OCI-LY1 (cell line): ENCODE results near the gene PILRA.
A peak's percentile ranks its signal among the peaks of the same experiment; 100 is the strongest.

ENCODE experiments used
- H2AFZ ChIP-seq: fragments of 200-600 bp; sonication (generic), shearing (Covaris generic); 2 replicates; pipeline ENCODE4 v1.6.0; 2014; ENCODE audit warnings: antibody characterized with exemption, mild to moderate bottlenecking, low read length
- H3F3A ChIP-seq: fragments of 200-600 bp; sonication (generic), shearing (Covaris generic); 2 replicates; pipeline ENCODE4 v1.6.0; 2014; ENCODE audit warnings: mild to moderate bottlenecking, antibody characterized with exemption, low read length, moderate library complexity; ENCODE audit not compliant: insufficient read depth
- H3K27ac ChIP-seq: fragments of 200-600 bp; sonication (generic); 2 replicates; pipeline ENCODE4 v1.5.1; 2014; ENCODE audit warnings: low read length, mixed run types, mild to moderate bottlenecking, low read depth; ENCODE audit not compliant: poor library complexity, severe bottlenecking
- H3K27me3 ChIP-seq: fragments of 200-600 bp; sonication (generic); 2 replicates; pipeline ENCODE4 v1.6.0; 2014; ENCODE audit warnings: antibody characterized with exemption, mild to moderate bottlenecking, low read length, moderate library complexity; ENCODE audit not compliant: insufficient read depth
- H3K36me3 ChIP-seq: fragments of 200-600 bp; sonication (generic); 2 replicates; pipeline ENCODE4 v1.6.1; 2014; ENCODE audit warnings: mild to moderate bottlenecking, antibody characterized with exemption, low read length, moderate library complexity, mixed read lengths; ENCODE audit not compliant: insufficient read depth
- H3K4me1 ChIP-seq: fragments of 200-600 bp; sonication (generic); 2 replicates; pipeline ENCODE4 v1.5.1; 2014; ENCODE audit warnings: mild to moderate bottlenecking, low read length, moderate library complexity; ENCODE audit not compliant: insufficient read depth, severe bottlenecking
- H3K4me2 ChIP-seq: fragments of 200-600 bp; sonication (generic), shearing (Covaris generic); 2 replicates; pipeline ENCODE4 v1.6.1; 2014; ENCODE audit warnings: low read length
- H3K4me3 ChIP-seq: fragments of 200-600 bp; sonication (generic); 2 replicates; pipeline ENCODE4 v1.5.1; 2014; ENCODE audit warnings: low read length, low read depth, mild to moderate bottlenecking, mixed read lengths; ENCODE audit not compliant: poor library complexity, severe bottlenecking
- H3K79me2 ChIP-seq: fragments of 200-600 bp; shearing (Covaris generic); 2 replicates; pipeline ENCODE4 v1.6.1; 2016; ENCODE audit warnings: mixed run types, low read length, mixed read lengths; ENCODE audit not compliant: insufficient read depth
- H3K9ac ChIP-seq: fragments of 200-600 bp; sonication (generic), shearing (Covaris generic); 2 replicates; pipeline ENCODE4 v1.6.1; 2014; ENCODE audit warnings: mild to moderate bottlenecking, low read length, mixed read lengths
- H3K9me2 ChIP-seq: fragments of 200-600 bp; sonication (generic), shearing (Covaris generic); 2 replicates; pipeline ENCODE4 v1.6.1; 2014; ENCODE audit warnings: low read depth, mild to moderate bottlenecking, low read length, mixed read lengths
- H3K9me3 ChIP-seq: fragments of 200-600 bp; shearing (Covaris generic); 2 replicates; pipeline ENCODE4 v1.6.1; 2014; ENCODE audit warnings: low read length, mixed read lengths
- H4K20me1 ChIP-seq: fragments of 200-600 bp; sonication (generic), shearing (Covaris generic); 2 replicates; pipeline ENCODE4 v1.6.0; 2016; ENCODE audit warnings: mild to moderate bottlenecking, low read length; ENCODE audit not compliant: insufficient read depth
- CTCF ChIP-seq: fragments of 200-600 bp; sonication (generic), shearing (Covaris generic); IDR thresholded peaks from 2 replicates; pipeline ENCODE4 v1.5.1; 2017; ENCODE audit warnings: mild to moderate bottlenecking, antibody characterized with exemption, low read length, moderate library complexity, mixed read lengths
- EZH2 ChIP-seq: fragments of 200-600 bp; sonication (generic), shearing (Covaris generic); IDR thresholded peaks from 2 replicates; pipeline ENCODE4 v1.8.0; 2017; ENCODE audit warnings: borderline replicate concordance, mixed run types, mild to moderate bottlenecking, antibody characterized with exemption, low read length, moderate library complexity, mixed read lengths

PILRA gene

DNA sequence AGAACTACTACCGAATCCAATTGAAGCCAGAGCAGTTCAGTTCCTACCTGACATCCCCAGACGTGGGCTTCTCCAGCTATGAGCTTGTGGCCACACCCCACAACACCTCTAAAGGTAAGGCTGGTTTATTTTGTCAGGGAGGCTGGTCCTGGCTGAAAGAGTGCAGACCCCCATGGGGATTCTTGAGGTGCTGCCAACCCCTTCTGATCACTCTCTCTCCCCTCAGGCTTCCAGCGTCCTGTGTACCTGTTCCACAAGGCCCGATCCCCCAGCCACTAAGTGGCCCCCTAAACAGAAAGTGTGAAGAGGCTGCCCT, 59.9 kb downstream of the PILRA start:
- no peak overlapping the region; the same call in 1 of the 2 replicates for H3K9ac ChIP-seq
- no peaks in the 10 kb centered on the region for H3K9me2 ChIP-seq
- no peak overlapping the region; the same call in 1 of the 2 replicates for H3K4me2 ChIP-seq
- TF ChIP-seq CTCF, result no peak
- no peak for TF ChIP-seq EZH2
- peaks cover 52% of the 10 kb centered on the region for H3K36me3 ChIP-seq
- H3K4me1 ChIP-seq, result peaks cover 61% of the 10 kb centered on the region
- peaks cover 6% of the 10 kb centered on the region; the same call in 1 of the 2 replicates for H3K79me2 ChIP-seq
- H3K9me3 ChIP-seq, result no peaks in the 10 kb centered on the region
- H3K27me3 ChIP-seq, result no peaks in the 10 kb centered on the region
- peak overlapping the region; percentile 92 for H3K27ac ChIP-seq
- H3K4me3 ChIP-seq, result no peak overlapping the region
- 0 out of 2 replicates have a peak, but pooled peaks cover 9% of the 10 kb centered on the region for H3F3A ChIP-seq
- H4K20me1 ChIP-seq, result no peaks in the 10 kb centered on the region
- no peak overlapping the region for H2AFZ ChIP-seq

DNA sequence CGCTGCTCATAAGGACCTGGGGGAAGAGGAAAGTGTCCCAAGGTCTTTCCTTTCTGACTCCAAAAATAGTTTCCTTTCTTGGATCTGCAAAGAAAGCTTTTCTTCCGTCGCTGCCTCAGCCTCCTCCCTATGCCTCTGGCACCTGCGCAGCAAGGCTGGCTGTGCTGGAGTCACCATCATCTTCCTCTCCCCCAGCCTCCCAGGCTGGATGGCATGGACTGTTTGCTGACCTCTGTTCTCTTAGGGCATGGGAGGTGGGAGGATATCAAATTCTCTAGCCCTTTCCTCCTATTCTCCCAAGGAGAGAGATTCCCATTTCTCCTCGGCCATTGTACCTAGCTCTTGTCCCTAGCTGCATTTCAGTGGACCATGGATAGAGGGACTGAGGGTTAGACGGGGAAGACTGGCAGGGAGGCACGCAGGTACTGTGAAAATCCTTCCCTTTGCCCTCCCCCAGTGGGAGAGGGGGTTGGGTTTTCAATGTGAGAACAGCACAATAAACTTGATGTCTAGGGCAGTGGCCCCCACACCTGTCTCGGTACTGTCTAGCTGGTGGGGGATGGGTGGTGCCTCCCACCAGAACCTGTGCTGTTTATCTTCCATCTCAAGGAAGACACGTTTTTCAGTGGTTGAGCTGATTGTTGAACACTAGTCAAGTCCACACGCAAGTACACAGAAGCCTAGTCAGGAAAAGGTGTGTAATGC, 60.5 kb downstream of the PILRA start:
- Histone ChIP-seq H3K27me3 (no peaks in the 10 kb centered on the region), H3K9me3 (no peaks in the 10 kb centered on the region), H3K9ac (peak overlapping the region; percentile 13; the same call in 1 of the 2 replicates), H3K79me2 (peaks cover 6% of the 10 kb centered on the region; the same call in 1 of the 2 replicates), H4K20me1 (no peaks in the 10 kb centered on the region), H3K4me1 (peaks cover 58% of the 10 kb centered on the region), H2AFZ (no peak overlapping the region), H3K27ac (peak overlapping the region; percentile 92), H3K4me3 (no peak overlapping the region), H3K4me2 (peak overlapping the region; percentile 93), H3K9me2 (no peaks in the 10 kb centered on the region), H3K36me3 (peaks cover 52% of the 10 kb centered on the region), H3F3A (0 out of 2 replicates have a peak, but pooled peaks cover 9% of the 10 kb centered on the region)
- TF ChIP-seq CTCF, result no peak
- TF ChIP-seq EZH2, result no peak

GRCh38 chr7:100434297-100435144, 61.2 kb downstream of the PILRA start:
- peaks cover 52% of the 10 kb centered on the region for H3K36me3 ChIP-seq
- H3K9me2 ChIP-seq, result no peaks in the 10 kb centered on the region
- H3K4me1 ChIP-seq, result peaks cover 58% of the 10 kb centered on the region
- H3K9ac ChIP-seq, result peak overlapping the region; percentile 91
- H3K4me2 ChIP-seq, result peak overlapping the region; percentile 93
- no peaks in the 10 kb centered on the region for H3K9me3 ChIP-seq
- peaks cover 6% of the 10 kb centered on the region; the same call in 1 of the 2 replicates for H3K79me2 ChIP-seq
- H4K20me1 ChIP-seq, result no peaks in the 10 kb centered on the region
- peak overlapping the region; percentile 92 for H3K27ac ChIP-seq
- H3K27me3 ChIP-seq, result no peaks in the 10 kb centered on the region
- no peak overlapping the region for H2AFZ ChIP-seq
- 0 out of 2 replicates have a peak, but pooled peaks cover 9% of the 10 kb centered on the region for H3F3A ChIP-seq
- TF ChIP-seq EZH2 (no peak), CTCF (no peak)
- peak overlapping the region; percentile 84 for H3K4me3 ChIP-seq
